HG03025 (cell line): Measurements from ENCODE around the gene WNK1.
"Not testable (repeated sequence)": the region's sequence is repeated elsewhere in the genome, so short reads cannot be mapped to it uniquely, and the experiment has no call there.

Experiments used
- ATAC-seq: cut with Tn5 transposase; IDR thresholded peaks from one replicate; pipeline ENCODE4 v1.9.1; 2021; ENCODE audit warnings: mild to moderate bottlenecking, moderate library complexity; ENCODE audit not compliant: unreplicated experiment, low FRiP score

Gene WNK1

DNA sequence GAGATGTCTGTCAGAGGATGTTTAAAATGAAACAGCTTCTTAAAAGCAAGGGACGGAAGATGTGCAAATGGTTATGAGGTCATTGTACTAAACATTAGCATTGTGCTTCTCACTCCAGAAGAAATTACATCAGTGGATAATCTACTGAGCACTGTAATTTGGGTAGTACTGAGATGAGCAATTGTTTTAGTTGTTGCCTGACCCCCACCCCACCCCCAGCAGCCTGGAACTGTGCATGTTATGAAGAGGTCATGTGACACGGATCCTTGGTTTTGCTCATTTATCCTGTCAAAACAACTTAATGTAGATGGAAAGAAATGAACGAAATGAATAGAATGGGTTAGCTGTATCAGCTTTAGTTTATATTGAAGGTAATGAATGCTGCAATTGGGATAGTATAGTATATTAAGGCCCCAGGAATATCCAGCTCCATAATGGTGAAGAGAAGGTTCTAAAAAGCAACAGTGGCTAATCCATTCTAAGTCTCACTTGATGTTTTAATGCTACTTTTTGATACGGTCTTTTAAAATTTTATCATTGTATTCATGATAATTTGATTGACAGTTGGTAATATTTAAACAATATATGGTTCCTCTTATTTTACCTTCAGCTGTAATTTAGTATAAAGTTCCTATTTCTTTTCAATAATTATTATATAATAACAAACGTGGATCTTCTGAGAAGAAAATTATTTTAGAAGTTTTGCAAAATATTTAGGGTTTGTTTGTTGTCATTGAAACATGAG lies 58.5 kb downstream of the WNK1 start:
- no peak for ATAC-seq

DNA sequence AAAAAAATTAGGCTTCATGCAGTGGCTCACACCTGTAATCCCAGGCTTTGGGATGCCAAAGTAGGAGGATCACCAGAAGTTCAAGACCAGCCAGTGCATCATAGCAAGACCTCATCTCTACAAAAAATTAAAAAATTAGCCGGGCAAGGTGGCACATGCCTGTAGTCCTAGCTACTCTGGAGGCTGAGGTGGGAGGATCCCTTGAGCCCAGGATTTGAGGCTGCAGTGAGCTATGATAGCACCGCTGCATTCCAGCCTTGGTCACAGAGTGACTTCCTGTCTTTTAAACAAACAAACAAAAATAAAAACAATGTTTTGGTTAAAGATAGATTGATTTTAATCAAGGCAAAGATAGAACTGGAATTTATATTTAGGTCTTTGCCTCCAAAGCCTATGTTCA lies 60.6 kb downstream of the WNK1 start:
- ATAC-seq: no peak

DNA sequence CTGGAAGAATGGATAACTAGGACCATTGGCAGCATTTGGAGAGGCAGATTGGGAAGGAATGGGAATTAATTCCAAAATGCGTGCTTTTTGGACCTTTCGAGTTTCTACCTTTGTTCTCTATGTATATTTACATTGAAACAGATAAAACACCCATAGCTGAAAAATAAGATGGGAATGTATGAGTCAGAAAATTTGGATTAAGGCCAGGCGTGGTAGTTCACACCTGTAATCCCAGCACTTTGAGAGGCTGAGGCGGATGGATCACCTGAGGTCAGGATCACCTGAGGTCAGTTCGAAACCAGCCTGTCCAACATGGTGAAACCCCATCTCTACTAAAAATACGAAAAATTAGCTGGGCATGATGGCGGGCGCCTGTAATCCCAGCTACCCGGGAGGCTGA lies 65.1 kb downstream of the WNK1 start:
- ATAC-seq: not testable (repeated sequence)

DNA sequence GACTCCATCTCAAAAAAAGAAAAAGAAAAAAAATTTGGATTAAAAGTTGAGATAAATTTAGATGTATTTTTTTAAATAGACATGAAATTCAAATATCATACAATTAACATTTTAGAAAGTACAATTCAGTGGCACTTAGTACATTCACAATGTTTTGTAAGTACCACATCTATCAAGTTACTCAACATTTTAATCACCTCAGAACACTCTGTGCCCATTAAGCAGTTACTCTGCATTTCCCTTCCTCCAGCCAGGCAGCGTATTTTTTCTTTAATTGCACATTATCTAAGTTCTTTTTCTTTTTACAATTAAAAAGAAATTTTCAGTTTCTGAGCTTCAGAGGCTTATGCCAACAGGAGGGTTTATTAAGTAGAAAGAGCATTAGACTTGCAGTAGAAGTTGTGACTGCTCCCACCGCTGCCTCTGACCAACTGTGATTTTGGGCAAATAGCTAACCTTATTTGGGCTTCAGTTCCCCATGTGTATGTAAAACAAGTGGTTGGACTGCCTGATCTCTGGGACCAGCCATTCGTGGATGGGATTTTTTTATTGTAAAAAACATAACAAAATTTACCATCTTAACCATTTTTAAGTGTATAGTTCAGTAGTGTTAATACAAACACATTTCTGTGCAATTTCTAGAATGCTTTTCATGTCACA lies 65.7 kb downstream of the WNK1 start:
- ATAC-seq: no peak

DNA sequence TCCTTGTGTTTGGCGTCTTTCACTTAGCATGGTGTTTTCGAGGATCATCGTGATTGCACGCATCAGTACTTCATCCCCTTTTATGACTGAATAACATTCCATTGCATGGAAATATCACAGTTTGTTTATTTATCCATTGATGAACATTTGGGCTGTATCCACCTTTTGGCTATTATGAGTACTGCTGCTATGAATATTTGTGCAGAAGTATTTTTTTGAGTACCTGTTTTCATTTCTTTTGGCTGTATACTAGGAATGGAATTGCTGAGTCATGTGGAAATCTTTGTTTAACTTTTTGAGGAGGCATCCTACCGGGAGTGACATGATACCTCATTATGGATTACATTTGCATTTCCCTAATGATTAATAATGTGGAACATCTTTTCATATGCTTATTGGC lies 66.4 kb downstream of the WNK1 start:
- ATAC-seq: no peak

DNA sequence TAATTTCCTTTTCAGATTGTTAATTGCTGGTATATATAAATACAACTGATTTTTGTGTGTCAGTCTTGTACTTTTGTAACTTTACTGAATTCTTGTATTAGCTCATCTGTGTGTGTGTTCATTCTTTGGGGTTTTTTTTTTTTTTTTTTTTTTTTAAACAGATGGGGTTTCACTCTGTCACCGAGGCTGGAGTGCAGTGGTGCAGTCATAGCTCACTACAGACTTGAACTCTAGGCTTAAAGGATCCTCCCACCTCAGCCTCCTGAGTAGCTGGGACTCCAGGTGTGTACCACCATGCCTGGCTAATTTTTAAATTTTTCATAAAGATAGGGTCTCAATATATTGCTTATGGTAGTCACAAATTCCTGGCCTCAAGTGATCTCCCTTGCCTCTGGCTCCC lies 68.0 kb downstream of the WNK1 start:
- ATAC-seq: no peak

DNA sequence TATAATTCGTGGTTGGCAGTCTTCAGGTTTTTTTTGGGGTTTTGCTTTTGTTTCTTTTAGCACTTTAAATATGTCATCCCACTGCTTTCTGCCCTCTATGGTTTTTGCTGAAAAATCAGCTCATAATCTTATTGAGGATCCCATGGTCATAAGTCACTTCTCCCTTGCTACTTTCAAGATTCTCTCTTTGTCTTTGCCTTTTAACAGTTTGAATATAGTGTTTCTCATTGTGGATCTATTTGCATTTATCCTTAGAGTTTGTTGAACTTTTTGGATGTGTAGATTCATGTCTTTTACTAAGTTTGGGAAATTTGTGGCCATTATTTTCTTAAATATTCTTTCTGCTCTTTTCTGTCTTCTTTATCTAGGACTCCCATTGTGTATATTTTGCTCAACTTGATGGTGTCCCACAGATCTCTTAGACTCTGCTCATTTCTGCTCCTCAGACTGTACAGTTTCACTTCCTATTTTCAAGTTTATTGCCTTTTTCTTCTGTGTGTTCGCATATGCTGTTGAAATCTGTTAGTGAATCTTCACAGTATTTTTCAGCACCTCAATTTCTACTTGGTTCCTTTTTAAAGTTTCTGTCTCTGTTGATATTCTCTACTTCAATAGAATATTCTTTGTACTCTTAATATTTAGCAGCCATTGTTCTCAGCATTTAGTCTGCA lies 70.8 kb downstream of the WNK1 start:
- ATAC-seq: peak; percentile 75

DNA sequence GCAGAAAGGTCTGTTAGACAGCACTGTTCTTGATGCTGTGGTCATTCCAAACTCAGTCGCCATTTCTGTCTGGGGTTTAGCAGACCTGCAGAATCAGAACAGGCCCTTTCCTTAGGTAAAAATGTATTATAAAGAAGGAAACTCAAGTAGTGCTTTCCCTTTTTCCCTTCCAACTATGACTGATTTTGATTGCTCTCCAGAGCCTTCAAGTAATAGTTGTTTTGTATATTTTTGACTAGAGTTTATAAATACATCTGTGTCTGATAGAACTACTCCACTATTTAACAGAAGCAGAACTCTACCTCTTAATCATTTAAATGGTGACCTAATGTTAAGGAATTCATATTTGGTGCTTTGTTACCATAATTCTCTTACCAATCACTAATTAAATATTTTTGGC lies 74.0 kb downstream of the WNK1 start:
- ATAC-seq: no peak

DNA sequence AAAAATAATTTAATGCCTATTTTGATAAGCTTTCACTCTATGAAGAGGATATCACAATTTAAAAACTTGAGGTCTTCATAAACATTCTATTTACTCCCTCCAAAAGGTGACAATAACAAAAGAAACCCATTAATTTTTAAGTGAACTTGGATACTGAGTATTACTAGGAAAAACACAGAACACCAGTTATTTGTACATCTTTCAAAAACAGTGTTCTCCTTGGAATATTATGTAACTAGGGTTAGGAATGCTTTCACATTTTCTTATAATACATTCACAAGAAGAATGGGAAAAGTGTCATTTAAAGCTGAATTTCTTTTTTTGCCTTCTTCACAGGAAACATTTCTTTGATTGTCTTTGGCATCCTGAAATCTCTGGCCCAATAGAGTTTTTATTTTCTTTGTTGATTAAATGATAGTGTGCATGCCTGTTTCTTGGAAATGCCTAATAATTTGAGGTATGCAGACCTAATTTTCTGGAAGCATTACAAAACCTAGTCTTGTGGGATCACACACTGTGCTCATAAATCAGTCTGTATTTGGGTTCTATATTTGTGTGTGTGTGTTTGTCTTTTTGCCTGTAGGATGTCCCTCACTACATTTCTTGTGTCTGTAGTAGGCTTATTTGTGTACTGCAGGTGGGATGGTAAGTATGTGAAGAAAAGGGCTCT lies 76.5 kb downstream of the WNK1 start:
- no peak for ATAC-seq

DNA sequence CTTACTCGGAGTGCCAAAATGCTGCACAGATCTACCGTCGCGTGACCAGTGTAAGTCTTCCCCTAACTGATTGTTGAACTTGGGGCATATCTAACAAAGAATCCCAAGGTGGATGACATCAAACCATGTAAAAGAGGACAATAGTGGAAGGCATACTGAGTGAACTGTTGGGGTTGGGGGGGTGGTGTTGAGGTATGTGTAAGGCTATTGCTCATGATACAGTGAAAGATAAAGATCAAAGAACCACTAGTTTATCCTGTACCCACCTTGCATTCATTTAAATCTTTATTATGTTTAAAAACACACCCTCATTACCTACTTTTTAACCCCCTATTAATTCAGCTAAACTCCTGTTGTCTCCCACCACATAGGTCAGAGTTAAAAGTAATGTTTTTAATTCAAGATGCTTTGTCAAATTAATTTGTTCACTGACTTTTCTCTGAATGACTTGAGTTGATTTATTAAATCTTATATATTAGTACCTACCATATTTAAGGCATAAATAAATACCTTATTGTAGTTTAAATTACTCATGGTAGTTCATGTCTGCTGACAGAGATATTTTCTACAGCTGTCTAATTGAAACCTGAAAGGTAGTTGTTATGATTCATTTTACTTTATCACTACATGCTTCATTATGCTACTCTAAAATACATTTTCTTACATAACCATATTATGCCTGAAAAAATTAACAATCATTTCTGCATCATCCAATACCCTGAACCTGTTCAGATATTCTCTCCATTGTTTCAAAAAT lies 77.9 kb downstream of the WNK1 start:
- ATAC-seq: no peak

DNA sequence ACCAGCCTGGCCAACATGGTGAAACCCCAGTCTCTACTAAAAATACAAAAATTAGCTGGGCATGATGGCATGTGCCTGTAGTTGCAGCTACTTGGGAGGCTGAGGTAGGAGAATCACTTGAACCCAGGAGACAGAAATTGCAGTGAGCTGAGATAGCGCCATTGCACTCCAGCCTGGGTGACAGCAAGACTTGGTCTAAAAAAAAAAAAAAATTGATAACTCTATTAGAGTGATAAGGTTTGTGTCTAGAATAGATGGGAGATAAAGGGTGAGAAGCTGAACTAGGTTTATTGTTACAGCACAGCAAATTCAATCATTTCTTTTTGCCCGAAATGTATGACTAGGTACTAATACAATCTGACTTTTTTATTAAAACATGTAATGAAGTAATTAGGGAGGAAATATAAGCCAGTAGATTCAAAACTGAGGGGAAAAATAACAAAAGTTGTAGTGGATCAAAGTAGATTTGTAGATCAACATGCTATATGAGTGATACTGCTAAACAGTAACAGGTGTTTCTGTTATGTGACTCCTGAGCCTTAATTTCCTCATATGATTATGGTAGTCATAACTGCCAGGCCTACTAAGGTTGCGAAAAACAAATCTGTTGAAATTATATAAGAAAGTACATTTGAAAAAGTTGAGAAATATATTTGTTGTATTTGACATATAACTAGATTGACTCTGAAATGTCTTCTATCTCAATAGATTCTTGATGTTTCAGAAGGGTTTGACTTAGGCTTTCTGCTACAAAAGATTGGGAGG lies 83.6 kb downstream of the WNK1 start:
- ATAC-seq: no peak

DNA sequence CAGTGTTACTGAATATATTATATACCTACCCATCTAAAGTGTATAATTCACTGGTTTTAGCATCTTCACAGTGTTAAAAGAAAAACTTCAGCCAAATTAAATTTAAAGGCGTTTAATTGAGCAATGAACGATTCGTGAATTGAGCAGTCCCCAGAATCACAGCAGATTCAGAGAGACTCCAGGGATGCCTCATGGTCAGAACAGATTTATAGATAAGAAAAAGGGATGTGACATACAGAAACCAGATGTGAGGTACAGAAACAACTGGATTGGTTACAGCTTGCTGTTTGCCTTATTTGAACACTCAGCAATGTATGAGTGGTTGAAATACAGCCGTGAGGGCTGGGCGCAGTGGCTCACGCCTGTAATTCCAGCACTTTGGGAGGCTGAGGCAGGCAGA lies 84.6 kb downstream of the WNK1 start:
- no peak for ATAC-seq

DNA sequence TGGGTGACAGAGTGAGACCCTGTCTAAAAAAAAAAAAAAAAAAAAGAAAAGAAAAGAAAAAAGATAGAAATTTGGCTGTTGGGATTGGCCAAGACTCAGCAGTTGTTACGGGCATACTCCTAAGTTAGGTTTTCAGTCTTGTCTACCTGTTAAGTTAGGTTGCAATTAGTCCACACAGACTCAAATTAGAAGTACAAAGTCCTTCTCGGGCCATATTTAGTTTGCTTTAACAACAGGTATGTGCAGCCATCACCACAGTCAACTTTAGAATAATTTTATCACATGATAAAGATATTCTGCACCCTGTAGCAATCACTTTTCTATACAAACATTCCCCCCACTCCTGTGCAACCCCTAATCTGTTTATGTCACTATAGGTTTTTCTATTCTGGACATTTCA lies 85.2 kb downstream of the WNK1 start:
- no peak for ATAC-seq

DNA sequence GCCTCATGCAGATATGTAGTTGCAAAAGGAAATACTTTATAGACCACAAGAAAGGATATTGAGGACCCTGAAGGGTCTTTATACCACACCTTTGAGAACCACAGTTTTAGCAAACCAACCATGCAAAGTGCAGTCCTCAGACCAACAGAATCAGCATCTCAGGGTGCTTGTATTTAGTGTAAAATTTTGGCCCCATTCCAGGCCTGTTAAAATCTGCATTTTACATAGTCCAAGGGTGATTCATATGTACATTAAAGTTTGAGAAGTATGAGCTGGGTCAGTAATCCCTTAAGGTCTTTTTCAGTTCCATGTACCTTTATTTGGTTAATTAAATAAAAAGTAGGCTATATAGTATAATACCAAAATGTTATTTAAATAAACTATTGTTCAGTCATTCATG lies 91.2 kb downstream of the WNK1 start:
- no peak for ATAC-seq

DNA sequence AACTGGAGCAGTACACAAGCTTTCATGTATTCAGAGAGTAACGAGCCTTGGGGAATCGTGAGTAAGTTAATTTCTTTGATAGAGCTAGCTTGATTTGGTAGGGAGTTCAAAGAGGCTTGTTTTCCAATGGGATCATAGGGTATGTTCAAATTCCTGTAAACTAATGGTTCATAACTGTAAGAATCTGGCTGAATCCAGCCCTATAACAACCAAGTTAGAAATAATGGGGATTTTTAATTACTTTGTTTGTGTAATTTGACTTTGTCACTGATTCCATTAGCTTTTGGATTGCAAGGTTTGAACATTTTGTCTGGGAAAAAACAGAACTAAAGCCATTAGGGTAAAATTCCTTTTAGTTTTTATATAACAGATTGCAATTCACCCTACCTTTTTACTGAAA lies 94.0 kb downstream of the WNK1 start:
- ATAC-seq: no peak

DNA sequence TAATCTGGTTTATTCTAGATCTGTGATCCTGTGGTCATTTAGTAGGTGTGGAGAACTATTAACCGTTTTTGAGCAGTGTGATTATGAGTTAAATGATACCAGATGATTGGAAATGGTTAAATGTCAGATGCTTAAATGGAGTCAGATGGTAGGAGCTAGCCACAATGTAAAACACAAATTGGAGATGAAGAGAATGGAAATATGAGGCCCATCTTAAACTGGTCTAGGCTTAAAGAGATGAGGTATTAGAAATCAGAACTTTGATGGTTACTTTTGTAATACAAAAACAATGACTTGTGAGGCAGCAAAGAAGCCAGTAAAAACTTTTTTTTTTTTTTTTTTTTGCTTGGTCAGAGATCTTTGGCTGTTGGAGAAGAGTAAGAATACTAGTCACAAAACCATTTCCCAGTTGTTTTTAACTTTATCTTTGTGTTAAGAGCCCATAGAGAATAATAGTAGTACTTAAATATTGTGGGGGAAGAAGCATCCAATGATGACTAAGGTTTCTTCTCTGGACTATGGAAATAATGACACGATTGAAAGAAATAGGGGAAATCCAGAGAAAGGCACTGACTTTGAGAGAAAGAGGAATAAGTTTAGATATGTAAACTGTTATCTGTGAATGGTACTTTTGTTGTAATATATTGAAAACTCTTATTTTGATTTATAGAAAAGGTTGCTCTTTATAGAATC lies 95.9 kb downstream of the WNK1 start:
- ATAC-seq: no peak

DNA sequence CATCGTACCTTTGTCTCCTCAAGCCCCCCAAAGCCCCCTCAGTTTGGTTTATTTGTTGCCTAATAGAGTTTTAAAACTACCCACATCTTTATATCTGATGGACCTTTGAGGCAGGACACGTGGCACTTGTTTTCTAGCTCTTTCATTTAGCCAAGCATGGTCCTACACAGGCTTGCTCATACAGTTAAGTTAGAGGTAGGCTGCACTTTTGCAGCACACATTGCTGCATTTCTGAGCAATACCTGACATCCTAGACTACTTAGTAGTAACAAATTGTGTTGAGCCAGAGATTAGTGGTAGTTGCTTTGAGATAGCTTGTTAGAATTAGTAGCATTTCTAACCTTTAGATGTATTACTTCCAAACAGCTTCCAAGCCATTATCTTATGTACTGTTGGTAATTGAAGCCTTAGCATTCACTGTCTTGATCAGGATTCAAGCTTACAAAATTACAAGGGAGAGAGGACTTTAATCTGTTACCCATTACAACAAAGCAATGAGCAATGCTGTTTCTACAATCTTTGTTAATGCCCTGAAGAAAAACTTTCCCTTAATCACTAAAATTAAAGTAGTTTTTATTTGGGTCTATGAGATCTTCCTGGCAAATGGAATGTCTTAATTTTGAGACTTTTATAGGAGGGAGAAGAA lies 96.6 kb downstream of the WNK1 start:
- ATAC-seq: no peak

DNA sequence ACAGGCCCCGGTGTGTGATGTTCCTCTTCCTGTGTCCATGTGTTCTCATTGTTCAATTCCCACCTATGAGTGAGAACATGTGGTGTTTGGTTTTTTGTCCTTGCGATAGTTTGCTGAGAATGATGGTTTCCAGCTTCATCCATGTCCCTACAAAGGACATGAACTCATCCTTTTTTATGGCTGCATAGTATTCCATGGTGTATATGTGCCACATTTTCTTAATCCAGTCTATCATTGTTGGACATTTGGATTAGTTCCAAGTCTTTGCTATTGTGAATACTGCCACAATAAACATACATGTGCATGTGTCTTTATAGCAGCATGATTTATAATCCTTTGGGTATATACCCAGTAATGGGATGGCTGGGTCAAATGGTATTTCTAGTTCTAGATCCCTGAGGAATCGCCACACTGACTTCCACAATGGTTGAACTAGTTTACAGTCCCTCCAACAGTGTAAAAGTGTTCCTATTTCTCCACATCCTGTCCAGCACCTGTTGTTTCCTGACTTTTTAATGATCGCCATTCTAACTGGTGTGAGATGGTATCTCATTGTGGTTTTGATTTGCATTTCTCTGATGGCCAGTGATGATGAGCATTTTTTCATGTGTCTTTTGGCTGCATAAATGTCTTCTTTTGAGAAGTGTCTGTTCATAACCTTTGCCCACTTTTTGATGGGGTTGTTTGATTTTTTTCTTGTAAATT lies 97.5 kb downstream of the WNK1 start:
- not testable (repeated sequence) for ATAC-seq
